WERI-Rb-1 (cell line): Measurements from ENCODE around the gene ZNF574.

Experiments
- DNase-seq: peaks from one replicate; pipeline ENCODE4 v3.0.0-alpha.2; 2020
- H3K27ac ChIP-seq: fragments of 250-450 bp; sonication (Bioruptor Pico); 2 replicates; pipeline ENCODE4 v1.5.1; 2020; ENCODE audit warnings: mild to moderate bottlenecking, moderate library complexity
- H3K27me3 ChIP-seq: fragments of 250-450 bp; sonication (Bioruptor Pico); 2 replicates; pipeline ENCODE4 v1.5.1; 2021; ENCODE audit warnings: mild to moderate bottlenecking, low read depth, moderate library complexity; ENCODE audit not compliant: insufficient read depth, severe bottlenecking
- H3K36me3 ChIP-seq: fragments of 250-450 bp; sonication (Bioruptor Pico); 2 replicates; pipeline ENCODE4 v1.5.1; 2020; ENCODE audit warnings: mild to moderate bottlenecking, moderate library complexity
- H3K4me3 ChIP-seq: 2 replicates; pipeline ENCODE4 v1.5.1; 2011; ENCODE audit warnings: low read depth, mild to moderate bottlenecking, control low read depth, low read length
- H3K9me3 ChIP-seq: fragments of 250-450 bp; sonication (Bioruptor Pico); 2 replicates; pipeline ENCODE4 v1.5.1; 2021; ENCODE audit warnings: mild to moderate bottlenecking, moderate library complexity; ENCODE audit not compliant: severe bottlenecking
- CTCF ChIP-seq: IDR thresholded peaks from 2 replicates; pipeline ENCODE4 v1.5.1; 2011; ENCODE audit warnings: low read depth, mild to moderate bottlenecking, control low read depth, inconsistent platforms, low read length

The ZNF574 gene

GRCh38 chr19:42079886-42080763, 4.2 kb downstream of the ZNF574 start:
- Histone ChIP-seq H3K36me3 (peaks cover 56% of the 10 kb centered on the region), H3K4me3 (no peak overlapping the region), H3K27me3 (no peaks in the 10 kb centered on the region), H3K9me3 (no peaks in the 10 kb centered on the region), H3K27ac (no peak overlapping the region)
- TF ChIP-seq CTCF = no peak
- DNase-seq = no peak

DNA sequence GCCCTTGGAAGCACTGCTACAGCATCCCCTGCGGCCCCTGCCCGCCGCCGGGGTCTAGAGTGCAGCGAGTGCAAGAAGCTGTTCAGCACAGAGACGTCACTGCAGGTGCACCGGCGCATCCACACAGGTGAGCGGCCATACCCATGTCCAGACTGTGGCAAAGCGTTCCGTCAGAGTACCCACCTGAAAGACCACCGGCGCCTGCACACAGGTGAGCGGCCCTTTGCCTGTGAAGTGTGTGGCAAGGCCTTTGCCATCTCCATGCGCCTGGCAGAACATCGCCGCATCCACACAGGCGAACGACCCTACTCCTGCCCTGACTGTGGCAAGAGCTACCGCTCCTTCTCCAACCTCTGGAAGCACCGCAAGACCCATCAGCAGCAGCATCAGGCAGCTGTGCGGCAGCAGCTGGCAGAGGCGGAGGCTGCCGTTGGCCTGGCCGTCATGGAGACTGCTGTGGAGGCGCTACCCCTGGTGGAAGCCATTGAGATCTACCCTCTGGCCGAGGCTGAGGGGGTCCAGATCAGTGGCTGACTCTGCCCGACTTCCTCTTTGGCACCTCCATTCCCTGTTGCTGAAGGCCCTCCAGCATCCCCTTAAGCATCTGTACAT, 4.9 kb downstream of the ZNF574 start:
- no peak for TF ChIP-seq CTCF
- no peaks in the 10 kb centered on the region for H3K27me3 ChIP-seq
- peaks cover 56% of the 10 kb centered on the region for H3K36me3 ChIP-seq
- H3K9me3 ChIP-seq = no peaks in the 10 kb centered on the region
- DNase-seq = no peak
- no peak overlapping the region for H3K27ac ChIP-seq
- H3K4me3 ChIP-seq = no peak overlapping the region

DNA sequence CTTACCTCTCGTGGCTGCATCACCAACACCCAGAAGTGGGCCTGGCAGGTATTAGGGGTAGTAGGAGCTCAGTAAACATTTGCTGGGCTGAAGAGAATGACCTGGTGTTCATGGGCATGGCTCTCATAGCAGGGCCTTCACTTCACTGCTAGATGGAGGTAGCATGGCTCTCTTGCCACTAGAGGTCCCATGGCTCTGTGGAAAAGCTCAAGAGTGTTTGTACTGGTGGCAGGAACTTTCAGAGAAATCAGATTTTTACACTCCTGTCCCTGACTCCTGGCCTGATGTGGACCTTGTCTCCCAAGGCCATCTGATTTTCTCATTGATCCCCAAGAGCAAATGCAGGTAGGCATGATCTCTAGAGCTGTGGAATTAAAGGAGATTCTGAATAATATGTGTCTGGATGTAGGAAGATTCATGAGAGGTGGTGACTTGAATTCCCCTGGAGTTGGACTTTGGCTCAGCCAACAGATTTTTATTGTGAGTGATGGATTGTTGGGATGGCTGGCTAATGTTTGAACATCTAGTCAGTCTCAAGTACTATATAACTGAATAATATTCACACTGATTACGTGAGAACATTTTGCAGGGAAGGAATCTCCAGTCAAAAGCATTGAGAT, 5.7 kb downstream of the ZNF574 start:
- Histone ChIP-seq H3K4me3 (no peak overlapping the region), H3K36me3 (peaks cover 56% of the 10 kb centered on the region), H3K9me3 (no peaks in the 10 kb centered on the region), H3K27me3 (no peaks in the 10 kb centered on the region), H3K27ac (no peak overlapping the region)
- peak; percentile 60 for DNase-seq
- peak; percentile 61 for TF ChIP-seq CTCF

DNA sequence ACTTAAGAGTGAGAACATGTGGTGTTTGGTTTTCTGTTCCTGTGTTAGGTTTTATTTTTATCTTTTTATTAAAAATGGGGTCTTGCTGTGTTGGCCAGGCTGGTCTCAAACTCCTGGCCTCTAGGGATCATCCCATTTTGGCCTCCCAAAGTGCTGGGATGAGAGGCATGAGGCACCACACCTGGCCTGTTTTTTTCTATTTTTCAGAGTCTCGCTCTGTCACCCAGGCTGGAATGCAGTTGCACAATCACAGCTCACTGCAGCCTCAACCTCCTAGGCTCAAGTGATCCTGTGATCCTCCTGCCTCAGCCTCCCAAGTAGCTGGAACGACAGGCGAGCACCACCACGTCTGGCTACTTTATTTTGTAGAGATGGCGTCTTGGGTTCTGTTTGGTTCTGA, 7.6 kb downstream of the ZNF574 start:
- Histone ChIP-seq H3K4me3 (no peak overlapping the region), H3K27me3 (no peaks in the 10 kb centered on the region), H3K36me3 (peaks cover 52% of the 10 kb centered on the region), H3K27ac (no peak overlapping the region), H3K9me3 (no peaks in the 10 kb centered on the region)
- TF ChIP-seq CTCF = no peak
- no peak for DNase-seq

GRCh38 chr19:42086188-42086736, 10.3 kb downstream of the ZNF574 start:
- no peak for DNase-seq
- no peak for TF ChIP-seq CTCF
- no peaks in the 10 kb centered on the region for H3K9me3 ChIP-seq
- H3K36me3 ChIP-seq = peaks cover 25% of the 10 kb centered on the region
- no peak overlapping the region for H3K27ac ChIP-seq
- no peak overlapping the region for H3K4me3 ChIP-seq
- no peaks in the 10 kb centered on the region for H3K27me3 ChIP-seq
